GM18907 (cell line): ENCODE data around the gene RABAC1.
"Not testable (repeated sequence)": the region's sequence is repeated elsewhere in the genome, so short reads cannot be mapped to it uniquely, and the experiment has no call there.

Experiments
- ATAC-seq: cut with Tn5 transposase; IDR thresholded peaks from one replicate; pipeline ENCODE4 v1.9.1; 2021; ENCODE audit warnings: mild to moderate bottlenecking, moderate library complexity; ENCODE audit not compliant: unreplicated experiment

Gene RABAC1

GRCh38 chr19:41917676-41918075 lies 41.4 kb downstream of the RABAC1 start:
- no peak for ATAC-seq

- no peak for ATAC-seq
These were observed 43.2 kb downstream of the RABAC1 start for GRCh38 chr19:41915776-41916414.

GRCh38 chr19:41915021-41915775 lies 43.9 kb downstream of the RABAC1 start:
- ATAC-seq: no peak

GRCh38 chr19:41914424-41914834 lies 44.7 kb downstream of the RABAC1 start:
- not testable (repeated sequence) for ATAC-seq

DNA sequence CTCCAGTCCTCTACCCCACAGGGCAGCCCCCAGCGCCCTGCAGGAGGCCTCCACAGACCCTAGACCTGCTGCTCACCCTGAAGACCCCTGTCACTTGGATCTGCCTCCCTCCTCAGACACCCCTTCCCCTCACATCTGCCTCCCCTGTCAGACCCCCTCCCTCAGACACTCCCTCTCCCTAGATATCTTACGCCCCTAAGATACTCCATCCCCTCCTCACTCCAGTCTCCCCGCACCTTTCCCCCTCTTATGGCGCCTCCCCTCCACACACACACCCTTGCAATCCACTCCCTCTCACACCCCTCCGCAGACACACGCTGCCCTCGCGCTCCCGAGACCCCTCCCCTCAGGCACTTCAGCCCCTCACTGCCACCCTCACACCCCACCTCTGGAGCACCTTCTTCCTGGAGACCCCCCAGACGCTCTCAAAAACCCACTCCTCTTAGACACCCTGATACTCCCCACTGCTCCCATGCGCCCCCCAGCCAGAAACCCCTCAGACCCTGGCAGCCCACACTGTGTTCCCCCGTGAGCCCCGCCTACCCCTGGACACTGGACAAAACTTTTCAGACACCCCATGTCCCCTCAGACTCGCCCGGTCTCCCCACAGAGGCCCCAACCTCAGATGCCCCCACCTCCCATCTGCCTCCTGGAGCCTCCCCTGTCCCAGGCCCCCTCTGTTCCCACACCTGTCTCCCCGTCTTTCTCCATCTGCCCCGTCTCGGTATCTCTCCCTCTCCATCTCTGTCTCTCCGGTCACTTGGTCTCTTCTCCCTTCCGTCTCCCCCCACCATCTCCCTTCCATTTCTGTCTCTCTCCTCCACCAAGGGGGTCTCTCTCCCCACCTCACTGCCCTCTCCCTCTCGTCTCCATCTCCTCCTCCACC lies 45.3 kb downstream of the RABAC1 start:
- ATAC-seq: no peak

- ATAC-seq: no peak
These were observed 46.1 kb downstream of the RABAC1 start for GRCh38 chr19:41912899-41913537.

- ATAC-seq: no peak
These were observed 47.0 kb downstream of the RABAC1 start for GRCh38 chr19:41911889-41912731.

GRCh38 chr19:41910992-41911888 lies 47.9 kb downstream of the RABAC1 start:
- no peak for ATAC-seq

GRCh38 chr19:41910240-41910991 lies 48.7 kb downstream of the RABAC1 start:
- ATAC-seq: no peak

DNA sequence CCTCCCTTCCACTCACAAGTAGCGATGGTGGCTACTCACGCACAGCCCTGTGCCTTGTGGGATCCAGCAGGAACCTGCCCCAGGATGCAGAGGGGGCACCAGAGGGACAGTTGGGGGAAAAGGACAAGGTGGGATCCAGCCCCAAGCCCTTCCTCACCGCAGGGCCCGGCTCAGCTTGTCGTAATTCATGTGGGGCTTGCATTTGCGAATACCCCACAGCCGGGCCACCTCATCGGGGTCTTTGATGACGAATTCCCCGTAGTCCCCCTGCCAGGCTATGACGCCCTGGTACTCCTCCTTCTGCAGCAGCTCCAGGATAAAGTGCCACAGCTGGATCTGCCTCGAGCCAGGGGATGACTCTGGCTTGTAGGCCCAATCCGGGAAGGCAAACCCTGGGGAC lies 49.4 kb downstream of the RABAC1 start:
- ATAC-seq: no peak

DNA sequence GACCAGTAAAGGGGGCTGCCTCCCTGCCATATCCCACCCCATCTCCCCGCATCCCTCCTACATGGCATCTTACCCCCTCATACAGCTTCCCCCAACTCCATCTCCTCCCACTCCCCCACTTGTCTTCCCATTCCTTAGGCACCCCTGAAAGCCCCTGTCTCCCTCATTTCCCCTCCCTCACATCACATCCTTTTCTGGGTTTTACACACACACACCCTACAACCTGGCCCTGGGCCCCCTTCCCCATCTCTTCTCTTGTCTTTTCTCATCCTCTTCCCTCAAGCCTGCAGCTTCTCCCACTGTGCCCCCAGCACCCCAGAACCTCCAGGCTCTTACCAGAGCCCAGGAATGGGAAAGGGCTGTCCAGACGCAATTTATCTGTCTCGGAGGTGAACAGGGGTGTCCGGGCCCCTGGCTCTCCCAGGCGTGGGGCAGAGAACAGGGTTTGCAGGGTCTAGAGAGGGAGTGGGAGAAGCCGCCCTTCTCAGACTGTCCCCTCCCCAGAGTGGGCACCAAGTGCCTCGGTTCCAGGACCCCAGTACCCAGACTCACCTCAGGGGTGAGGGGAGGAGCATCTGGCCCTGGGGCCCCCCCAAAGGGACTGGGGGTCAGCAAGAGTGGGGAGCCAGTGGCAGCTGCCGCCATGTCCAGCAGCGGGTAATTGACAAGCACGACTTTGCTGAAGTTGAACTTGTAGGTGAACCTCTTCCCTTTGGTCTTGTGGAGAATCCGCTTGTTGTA lies 50.2 kb downstream of the RABAC1 start:
- no peak for ATAC-seq

DNA sequence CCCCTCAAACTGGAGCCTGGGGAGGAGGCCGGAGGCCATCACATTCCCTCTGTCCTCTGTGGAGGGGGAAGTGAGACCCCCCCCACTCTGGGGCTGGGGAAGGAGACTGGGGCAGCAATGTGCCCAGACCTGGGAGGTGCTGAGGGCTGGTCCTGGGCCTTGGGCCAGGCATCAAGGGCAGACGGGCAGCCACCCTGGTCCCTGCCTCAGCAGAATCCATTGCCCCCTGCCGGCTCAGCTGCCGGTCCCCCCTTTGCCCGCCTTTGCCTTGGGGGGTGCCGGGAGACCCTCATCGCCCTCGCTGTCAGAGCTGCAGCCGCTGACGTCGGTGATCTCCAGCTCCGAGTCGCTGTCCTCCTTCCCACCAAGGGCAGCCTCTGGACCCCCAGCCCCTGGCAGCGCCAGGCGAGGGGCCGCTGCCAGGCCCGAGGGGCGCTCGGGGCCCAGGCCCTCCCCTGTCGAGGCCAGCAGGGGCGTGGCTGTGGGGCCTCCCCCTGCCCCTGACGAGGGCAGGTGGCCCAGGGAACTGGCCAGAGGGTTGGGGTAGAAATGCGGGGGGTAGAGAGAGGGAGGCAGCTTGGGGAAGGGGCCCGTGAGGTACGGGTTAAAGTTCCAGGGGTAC lies 51.0 kb downstream of the RABAC1 start:
- no peak for ATAC-seq

DNA sequence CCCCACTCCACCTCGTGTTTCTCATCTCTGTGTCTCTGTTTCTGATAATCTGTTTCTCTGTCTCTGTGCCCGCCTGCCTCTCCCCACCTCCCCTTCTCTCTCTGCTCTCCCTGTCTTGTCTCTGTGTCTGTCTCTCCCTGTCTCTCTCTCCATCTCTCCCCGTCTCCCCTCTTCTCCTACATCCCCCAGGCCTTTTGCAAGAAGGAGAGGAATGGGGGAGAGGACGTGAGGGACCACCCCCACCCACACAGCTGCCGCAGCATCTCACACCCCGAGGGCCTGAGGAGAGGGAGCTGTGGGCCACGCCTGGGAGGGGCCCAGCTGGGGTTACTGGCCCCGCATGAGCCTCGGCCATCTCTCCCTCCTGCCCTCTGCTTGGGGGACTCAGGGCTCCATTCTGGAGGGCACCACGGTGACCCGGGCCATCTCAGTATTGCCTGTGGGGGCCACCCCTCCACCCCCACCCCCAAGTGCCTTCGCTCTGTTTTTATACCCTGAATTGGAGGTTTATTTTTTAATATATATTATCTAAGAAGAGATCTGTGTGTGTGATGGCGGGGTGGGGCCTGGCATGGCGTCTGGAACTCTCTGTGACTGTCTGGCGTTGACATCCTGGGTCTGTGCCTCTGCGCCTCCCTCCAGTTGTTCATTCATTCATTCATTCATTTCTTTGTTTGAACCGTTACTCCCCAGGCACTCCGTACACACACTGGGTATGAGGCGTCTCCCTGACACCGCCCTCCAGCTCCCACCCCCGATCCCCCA lies 52.0 kb downstream of the RABAC1 start:
- ATAC-seq: no peak
